HG03469 (cell line): ENCODE results near the gene MYOC.
"Not testable (repeated sequence)": the region's sequence is repeated elsewhere in the genome, so short reads cannot be mapped to it uniquely, and the experiment has no call there.

Source experiments
- ATAC-seq: cut with Tn5 transposase; IDR thresholded peaks from one replicate; pipeline ENCODE4 v1.9.1; 2021; ENCODE audit warnings: mild to moderate bottlenecking, moderate library complexity, moderate number of reproducible peaks; ENCODE audit not compliant: unreplicated experiment

The MYOC gene

GRCh38 chr1:171652234-171652822, at the start of gene MYOC:
MYOC (minus strand) TSS chr1:171652688; CDS start chr1:171652611, 77 bp downstream.
- no peak for ATAC-seq

- ATAC-seq = no peak
Observed at GRCh38 chr1:171699531-171699930, 47.0 kb upstream of the MYOC start.

- ATAC-seq = not testable (repeated sequence)
Observed at GRCh38 chr1:171695772-171696171, 43.3 kb upstream of the MYOC start.

GRCh38 chr1:171693541-171693940, 41.1 kb upstream of the MYOC start:
- ATAC-seq = not testable (repeated sequence)

GRCh38 chr1:171683870-171684269, 31.4 kb upstream of the MYOC start:
- no peak for ATAC-seq

GRCh38 chr1:171680339-171680738, 27.9 kb upstream of the MYOC start:
- no peak for ATAC-seq

GRCh38 chr1:171676823-171677222, 24.3 kb upstream of the MYOC start:
- ATAC-seq = no peak

- no peak for ATAC-seq
Observed at GRCh38 chr1:171674431-171675405, 22.2 kb upstream of the MYOC start.

GRCh38 chr1:171670739-171671138, 18.3 kb upstream of the MYOC start:
- ATAC-seq = no peak

- ATAC-seq = no peak
Observed at GRCh38 chr1:171668372-171668771, 15.9 kb upstream of the MYOC start.

- no peak for ATAC-seq
Observed at GRCh38 chr1:171666114-171666769, 13.8 kb upstream of the MYOC start.

GRCh38 chr1:171664976-171665375, 12.5 kb upstream of the MYOC start:
- ATAC-seq = no peak

GRCh38 chr1:171663854-171664575, 11.5 kb upstream of the MYOC start:
- ATAC-seq = no peak

- no peak for ATAC-seq
Observed at GRCh38 chr1:171663036-171663853, 10.8 kb upstream of the MYOC start.

- no peak for ATAC-seq
Observed at GRCh38 chr1:171661076-171661650, 8.7 kb upstream of the MYOC start.

GRCh38 chr1:171656206-171656605, 3.7 kb upstream of the MYOC start:
- not testable (repeated sequence) for ATAC-seq

- no peak for ATAC-seq
Observed at GRCh38 chr1:171655746-171656116, 3.2 kb upstream of the MYOC start.

- no peak for ATAC-seq
Observed at GRCh38 chr1:171654942-171655745, 2.7 kb upstream of the MYOC start.
